Measurements from ENCODE around the gene RTTN.
A peak's percentile ranks its signal among the peaks of the same experiment; 100 is the strongest.
"Not testable (repeated sequence)": the region's sequence is repeated elsewhere in the genome, so short reads cannot be mapped to it uniquely, and the experiment has no call there.

The RTTN gene, protein sequence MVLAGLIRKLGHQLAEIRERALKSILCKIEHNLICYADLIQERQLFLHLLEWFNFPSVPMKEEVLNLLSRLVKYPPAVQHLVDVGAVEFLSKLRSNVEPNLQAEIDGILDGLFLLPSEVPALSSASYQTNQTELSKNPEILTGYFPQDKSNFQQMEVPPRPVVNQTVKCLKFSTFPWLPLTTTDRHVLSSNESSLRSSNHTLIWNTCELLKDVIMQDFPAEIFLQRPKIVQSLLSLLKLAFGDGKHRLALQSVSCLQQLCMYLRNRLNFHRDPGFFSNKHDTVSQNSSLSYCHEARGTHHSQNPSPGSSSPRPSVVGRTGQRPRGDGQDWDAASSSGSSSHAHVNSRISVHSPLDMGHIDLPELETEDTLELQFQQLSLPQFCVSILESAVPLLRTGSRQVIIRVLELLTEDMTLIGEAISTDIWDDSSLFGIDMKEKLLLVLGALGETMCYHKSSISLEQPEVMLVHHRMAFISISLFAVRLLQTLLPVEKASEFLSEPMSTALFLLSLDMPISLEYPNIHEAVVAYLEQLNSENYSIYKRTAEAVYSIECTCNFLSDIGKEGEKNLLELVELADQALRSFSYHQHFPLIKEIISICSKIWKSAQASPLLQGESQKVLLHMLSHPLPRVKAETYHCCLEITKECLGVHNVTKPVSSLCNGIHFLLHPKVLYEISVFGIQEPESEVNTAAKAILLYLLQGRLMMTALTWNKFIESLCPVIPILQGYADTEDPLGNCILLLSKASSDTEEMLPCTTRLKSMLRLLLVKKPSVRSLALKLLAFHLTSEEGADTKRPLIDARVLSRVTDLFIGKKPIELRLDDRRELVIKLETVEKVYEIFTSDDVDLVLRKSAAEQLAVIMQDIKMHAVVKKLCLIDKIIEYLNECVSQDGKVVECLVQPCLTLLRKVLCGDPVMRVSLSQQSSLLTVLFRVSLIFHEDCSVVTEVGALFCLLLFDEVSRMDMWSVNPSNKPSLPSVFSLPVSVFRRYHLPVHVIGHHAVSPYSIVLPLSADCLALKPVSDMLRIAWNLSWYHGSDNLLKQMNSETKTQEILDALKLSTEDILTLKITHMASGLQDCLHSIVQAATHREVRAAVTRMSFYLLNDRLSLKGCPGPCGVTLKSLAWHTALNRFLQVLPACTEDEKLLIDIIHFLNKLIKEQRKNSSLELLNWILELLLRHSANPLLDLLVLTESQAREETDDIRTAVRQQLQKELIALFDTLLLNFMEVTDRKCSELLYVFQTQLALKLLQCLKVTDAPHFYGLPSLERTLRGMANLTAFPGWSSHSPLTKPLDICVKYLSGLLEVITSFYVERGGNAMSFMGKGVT (N-terminal part only)

DNA sequence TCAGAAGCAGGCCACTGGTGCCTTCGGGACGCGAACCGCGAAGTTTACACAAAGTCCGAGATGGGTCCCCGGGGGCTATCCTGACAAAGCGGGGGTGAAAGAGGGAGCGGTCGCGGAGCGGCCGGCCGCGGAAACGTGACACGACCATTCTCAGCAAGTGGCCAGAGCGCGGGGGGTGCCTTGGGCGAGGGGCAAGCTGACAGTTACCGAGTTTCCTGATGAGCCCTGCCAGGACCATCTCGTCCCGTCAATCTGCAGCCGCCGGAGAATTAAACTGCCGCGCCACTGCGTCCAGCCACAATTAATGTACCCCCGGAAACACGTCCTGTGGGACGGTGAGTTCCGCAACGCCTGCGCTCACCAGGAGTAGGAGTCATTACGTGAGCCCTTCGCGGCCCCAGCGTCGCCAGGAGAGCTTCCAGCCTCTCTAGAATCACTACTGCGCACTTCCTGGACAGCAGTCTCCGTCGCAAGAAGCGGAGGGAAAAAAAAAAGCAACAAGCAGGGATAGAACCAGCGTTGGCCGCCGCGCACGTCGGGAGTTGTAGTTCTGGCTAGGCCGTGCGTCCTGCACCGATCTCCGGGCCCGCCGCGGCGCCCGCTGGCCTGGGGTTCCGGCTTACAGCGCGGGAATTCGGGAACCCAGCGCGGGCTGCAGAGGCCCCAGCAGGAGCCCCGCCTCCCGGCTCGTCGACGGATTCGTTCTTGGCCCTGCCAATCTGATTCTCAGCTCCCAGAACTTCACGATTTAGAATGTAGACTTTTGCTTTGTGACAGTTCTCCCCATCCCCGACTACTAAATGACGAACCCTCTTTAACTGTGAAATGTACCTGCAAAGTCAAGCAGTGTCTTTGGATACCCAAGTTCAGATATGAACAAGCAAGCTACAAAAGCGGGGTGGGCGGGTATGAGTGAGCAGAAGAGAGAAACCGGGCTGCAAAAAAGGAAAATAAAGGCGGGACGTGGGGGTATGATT is at the start of gene RTTN:
Gene RTTN (minus strand): TSS at position 267 of the 977 bp plus-strand sequence. CDS start 29 bp downstream, at position 238.
- DNase-seq (ENCODE audit: low read depth): peak; percentile 88

DNA sequence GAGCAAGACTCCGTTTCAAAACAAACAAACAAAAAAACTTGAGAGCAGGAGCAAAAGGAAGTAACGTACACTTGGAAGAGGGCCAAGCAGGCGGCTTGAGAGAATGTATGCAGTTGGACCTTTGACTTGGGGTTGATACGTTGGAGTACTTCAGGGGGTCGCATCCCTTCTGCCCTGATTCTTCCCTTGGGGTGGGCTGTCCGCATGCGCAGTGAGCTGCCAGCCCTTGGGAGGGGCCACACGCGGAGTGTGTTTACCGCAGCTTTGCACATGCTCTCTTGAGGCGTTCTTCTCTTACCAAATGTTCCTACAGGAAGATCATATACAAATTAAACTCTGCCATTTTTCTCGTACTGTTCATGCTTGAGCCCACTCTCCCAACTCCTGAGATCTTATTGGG is 45.3 kb upstream of the RTTN start:
- DNase-seq (ENCODE audit: low read depth): no peak

DNA sequence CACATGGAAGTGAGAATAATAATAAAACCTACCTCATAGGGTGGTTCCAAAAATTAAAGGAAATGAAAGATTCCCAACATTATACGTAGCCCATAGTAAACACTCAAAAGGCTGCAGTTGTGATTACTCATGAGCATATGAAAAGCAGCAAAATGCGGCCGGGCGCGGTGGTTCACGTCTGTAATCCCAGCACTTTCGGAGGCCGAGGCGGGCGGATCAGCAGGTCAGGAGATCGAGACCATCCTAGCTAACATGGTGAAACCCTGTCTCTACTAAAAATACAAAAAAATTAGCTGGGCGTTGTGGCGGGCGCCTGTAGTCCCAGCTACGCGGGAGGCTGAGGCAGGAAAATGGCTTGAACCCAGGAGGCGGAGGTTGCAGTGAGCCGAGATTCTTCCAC is 44.4 kb upstream of the RTTN start:
- not testable (repeated sequence) for DNase-seq (ENCODE audit: low read depth)

DNA sequence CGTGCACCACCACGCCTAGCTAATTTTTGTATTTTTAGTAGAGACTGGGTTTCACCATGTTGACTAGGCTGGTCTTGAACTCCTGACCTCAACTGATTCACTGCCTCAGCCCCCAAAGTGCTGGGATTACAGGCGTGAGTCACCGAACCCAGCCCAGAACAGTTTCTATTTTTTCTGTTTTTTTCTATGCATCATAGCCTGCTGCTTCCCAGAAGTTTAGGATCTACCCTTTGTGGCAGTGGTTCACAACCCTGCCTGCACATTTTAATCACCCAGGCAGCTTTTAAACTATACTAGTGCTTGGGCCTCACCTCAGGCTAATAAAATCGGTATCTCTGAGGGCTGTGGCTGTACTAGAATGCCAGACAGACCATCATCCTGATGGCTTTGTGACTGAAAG is 43.6 kb upstream of the RTTN start:
- no peak for DNase-seq (ENCODE audit: low read depth)

DNA sequence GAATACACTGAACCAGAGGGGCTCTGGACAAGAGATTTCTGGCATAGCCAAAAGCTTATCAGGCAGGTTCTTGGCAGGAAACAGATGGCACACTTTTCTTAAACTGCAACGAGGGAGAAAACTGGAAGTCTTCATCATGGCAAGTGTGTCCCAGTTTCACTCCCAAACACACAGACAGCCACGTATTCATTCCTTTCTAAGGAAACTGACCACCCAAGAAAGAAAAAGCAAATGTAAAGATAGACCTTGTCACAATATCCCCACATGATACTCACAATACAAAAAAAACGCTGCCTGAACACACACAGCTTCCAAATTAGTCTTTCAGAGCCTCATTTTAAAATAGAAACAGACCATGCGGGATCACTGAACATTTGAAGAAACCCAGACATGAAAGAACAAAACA is 40.6 kb upstream of the RTTN start:
- no peak for DNase-seq (ENCODE audit: low read depth)

DNA sequence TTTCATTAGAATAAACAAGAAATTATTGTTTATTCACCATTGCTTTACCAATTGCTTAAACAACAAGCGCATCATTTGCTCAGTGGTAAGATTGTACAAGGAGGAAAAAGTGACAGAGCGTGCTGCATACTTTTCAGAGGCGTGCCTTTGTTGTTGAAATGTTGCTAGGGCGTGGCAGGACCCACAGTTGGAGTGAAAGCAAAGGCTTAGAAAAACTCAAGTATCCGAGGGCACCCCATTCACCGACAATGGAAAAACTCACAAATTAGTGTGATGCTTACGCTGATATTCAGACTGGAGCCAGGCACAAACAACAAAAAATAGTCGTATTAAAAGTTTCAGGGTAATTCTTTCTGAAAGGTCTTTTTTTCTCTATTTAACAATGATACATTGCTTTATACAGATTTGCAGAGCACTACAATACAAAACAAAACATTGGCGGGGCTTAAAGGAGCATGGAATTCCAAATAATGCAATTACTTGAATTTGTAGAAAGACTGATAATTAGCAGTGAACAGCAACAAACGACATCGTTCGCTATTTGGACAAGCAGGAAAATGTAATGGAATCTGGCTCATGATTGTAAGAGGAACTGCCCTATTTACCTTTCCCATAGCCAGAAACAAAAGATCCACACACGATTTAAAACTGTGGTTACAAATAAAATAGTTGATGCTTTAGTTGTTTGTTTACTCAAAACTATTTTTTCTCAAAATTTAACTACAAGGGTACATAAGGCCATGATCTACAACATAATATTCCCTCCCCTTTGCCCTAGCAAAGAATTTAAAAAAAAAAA is 37.8 kb upstream of the RTTN start:
- DNase-seq (ENCODE audit: low read depth): no peak

DNA sequence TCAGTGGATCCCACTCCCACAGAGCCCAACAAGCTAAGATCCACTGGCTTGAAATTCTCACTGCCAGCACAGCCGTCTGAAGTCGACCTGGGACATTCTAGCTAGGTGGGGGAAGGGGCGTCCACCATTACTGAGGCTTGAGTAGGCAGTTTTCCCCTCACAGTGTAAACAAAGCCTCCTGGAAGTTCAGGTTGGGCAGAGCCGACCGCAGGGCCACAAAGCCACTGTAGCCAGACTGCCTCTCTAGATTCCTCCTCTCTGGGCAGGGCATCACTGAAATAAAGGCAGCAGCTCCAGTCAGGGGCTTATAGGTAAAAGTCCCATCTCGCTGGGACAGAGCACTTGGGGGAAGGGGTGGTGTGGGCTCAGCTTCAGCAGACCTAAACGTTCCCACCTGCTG is 31.4 kb upstream of the RTTN start:
- DNase-seq (ENCODE audit: low read depth): not testable (repeated sequence)

DNA sequence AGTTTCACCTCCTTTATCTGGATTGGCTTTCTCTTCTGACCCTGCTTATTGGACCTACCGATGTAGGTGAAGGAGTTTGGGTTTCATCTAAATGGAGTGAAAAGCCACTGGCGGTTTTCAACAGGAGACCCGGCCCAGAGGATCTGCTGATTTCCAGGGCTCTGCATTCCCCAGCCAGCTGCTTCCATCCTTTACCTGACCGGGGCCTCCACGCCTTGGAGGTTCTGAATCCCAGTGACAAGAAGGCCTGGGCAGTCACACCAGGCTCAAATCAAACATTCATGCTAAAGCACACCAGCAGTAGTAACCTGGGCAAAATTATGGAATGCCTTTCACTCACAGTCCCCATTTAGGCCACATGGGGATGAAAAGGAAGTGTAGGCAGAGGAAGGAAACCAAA is 30.0 kb upstream of the RTTN start:
- DNase-seq (ENCODE audit: low read depth): no peak

DNA sequence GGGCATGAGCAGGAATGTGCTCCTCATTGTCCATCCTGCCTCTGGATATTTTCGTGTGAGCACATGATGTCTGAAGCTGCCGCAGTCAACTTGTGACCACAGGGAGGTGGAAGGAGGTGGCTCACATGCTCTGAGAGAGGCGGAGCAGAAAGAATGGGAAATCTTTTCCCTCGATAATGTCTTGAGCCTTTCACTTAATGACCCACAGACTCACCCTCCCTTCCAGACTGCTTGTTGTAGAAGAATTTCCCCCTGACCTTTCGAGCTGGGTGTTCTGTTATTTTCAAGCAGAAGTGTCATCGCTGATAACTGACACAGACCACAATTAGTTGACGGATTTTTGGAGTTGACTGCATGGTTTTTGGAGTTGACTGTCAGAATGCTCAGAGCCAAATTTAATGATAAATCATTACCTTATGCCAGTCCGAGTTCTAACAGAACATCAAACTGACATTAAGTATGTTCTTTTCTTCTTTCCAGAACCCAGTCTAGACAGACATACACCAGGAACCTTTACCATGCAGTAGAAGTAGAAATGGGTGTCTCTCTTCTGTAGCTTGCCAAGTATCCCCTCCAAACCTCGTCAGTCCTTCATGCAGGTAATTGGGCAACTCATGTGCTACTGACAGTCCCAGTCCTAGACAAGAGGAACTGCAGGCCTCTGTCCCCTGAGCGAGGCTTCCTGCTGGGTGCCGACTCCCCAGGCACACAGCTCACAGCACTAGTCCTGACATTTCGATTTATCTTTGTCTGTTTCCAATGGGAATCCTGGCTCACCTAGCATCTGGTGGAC is 29.4 kb upstream of the RTTN start:
- DNase-seq (ENCODE audit: low read depth): no peak

DNA sequence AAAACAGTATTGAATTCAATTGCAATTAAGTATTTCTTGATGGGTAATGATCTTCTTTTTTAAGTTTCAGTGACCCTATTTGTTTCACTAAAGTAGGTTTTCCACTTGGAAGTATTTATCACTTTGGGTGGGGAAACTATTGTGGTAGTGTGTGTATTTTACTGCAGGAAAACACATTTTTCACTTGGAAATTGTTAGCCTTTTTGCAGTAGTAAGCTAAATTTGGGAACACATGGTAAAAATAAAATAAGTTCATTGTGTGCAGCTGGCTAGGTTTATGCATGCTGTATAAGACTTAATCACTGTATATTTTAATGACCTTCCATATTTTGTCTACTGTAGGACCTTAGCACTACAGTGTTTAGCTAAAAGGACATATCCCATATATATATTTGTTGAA is 28.5 kb upstream of the RTTN start:
- no peak for DNase-seq (ENCODE audit: low read depth)

DNA sequence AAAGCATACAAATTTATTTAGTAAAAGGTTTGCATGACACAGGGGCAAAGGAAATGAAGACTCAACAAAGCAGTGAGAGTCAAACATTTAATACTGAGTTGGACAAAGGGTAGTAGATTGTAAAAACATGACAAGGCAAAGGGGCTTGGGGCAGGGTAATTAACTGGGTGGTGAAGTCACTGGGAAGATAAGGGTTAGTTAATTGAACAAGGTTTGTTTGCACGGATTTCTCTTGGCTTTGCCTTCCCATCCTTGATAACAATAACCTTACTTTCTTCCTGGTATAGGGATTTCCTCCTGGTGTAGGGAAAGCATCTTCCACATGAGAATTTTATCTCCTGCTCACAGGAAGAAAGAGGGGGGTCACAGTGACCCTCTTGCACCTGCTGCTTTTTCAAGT is 26.8 kb upstream of the RTTN start:
- DNase-seq (ENCODE audit: low read depth): no peak

DNA sequence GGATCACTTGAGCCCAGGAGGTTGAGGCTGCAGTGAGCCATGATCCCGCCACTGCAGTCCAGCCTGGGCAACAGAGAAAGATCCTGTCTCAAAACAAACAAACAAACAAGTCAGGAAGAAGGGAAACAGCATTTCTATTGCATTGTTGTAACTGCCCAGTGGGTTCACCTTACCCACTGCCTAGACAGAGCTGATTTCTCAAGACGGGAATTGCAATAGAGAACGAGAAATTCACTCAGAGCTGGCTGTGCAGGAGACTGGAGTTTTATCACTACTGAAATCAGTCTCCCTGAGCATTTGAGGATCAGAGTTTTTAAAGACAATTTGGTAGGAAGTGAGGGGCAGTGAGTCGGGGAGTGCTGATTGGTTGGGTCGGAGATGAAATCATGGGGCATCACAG is 24.2 kb upstream of the RTTN start:
- DNase-seq (ENCODE audit: low read depth): no peak

DNA sequence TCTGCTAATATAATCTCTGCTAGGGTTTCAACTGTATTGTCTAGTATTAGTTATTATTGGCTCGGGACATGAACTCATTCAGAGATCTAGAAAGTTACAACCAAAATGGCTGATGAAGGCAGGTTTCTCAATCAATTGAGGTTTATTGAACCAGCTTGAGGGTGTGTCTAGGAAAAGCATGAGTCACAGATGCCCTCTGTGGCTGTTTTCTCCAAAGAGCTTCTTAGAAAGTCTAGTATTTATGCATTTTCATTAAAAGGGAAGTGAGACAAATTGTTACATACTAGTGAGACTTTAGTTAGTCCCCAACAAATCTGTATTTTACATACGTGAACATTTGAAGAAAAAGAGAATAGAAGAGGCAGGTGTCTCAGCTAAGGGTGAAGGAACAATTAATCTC is 23.0 kb upstream of the RTTN start:
- no peak for DNase-seq (ENCODE audit: low read depth)

DNA sequence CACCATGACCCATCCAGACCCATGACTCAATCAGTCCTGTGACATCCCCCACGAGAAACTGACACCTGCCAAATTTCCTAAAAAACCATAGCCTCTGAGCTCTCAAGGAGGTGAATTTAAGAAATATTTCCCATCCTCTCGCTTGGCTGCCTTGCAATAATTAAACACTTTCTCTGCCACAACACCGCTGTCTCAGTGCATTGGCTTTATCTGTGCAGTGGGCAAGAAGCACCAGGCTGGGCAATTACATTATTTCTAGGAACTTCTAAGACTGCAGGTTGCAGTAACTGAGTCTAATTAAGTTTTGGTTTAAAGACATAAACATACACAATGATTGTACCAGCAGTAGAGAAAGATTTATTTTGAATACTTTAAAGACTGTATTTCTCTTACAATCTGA is 22.0 kb upstream of the RTTN start:
- no peak for DNase-seq (ENCODE audit: low read depth)

DNA sequence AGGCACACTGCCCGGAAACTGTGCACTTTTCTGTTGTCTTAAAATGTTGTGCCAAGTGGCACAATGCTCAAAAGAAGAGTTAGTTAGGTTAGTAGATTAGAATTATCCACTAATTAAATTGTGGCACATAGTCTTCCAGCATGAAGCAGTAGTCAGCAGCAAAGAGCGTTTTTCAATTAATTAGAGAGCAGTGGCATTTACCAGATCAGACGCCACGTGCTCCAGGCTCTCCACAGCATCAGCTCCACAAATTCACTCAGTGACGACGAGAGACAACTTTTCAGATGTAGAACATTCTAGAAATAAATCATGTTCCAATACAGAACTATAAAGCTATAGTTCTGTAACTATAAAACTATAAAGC is 16.4 kb upstream of the RTTN start:
- no peak for DNase-seq (ENCODE audit: low read depth)

DNA sequence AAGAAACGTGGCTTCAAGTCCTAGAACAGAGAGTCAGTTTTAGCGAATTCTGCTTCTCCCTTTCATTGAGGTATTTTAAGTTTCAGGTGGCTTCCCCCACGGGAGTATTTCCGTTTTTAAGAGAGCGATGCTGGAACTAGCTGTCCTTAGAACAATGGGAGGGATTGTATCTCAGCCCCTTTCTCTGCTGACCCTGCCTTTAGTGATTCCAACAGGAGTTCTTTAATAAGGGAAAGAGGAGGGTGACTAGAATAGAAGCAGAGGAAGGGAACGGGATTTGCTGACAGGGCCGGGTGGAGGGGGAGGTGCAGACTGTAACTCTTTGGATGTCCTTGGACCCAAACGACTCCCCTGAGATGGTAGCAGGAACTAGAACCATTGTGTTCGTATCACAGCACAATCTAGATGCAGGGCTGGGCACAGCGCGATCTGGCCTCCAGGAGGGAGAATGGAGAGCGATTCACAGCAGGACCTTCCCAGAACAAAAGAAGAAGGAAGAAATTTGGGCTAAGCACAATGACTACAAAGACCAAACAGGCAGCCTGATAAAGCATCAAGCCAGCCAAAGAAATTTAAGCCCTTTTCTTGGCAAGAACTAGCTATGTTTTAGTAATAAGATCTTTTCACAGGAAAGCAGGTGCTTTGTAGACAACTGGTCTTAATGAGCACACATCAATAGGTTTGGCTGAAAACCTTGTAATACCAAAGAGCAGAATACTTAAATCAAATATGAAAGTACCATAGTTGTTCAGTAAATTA is 15.8 kb upstream of the RTTN start:
- DNase-seq (ENCODE audit: low read depth): no peak

DNA sequence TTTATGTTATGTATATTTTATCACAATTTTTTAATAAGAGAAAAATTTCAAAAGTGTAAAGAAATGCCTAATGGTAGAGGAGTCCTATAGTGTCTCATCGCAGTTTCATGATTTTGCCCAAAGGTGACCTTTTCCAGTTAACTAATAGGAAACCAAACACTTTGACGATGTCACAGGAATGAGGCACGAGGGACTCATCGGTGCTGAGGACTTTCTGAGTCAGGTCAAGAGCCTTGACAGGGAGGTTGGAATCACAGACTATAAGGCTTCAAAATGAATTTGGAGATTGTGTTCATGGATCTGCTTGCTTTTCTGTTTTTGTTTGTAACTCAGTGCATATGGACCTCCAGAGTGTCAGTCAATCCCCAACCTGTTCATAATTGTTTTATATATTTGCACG is 15.1 kb upstream of the RTTN start:
- DNase-seq (ENCODE audit: low read depth): no peak

DNA sequence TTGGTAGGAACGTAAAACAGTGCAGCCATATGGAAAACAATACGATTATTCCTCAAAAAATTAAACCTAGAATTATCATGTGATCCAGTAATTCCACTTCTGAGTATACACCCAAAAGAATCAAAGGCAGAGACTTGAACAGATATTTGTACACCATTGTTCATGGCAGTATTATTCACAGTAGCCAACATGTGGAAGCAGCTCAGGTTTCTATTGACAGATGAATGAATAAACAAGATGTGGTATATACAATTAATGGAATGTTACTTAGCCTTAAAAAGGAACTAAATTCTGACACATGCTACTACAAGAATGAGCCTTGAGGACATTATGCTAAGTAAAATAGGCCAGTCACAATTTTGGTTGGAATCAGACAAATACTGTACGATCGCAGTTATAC is 14.2 kb upstream of the RTTN start:
- no peak for DNase-seq (ENCODE audit: low read depth)

DNA sequence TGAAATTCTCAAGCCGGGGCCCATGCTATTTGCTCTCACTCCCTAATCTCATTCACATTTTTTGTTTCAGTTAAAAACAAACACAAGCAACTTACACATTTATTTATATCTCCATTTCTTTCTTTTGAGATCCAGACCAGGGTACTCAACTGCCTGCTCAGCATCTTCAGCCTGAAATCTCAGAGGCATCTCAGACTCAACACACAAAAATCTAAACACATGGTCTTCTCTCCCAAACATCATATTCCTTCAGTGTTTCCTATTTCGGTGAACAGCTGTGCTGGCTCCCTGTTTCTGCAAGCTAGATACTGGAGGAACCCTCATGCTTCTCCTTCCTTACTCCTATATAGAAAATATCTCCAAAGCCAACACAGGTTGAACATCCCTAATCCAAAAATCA is 11.3 kb upstream of the RTTN start:
- DNase-seq (ENCODE audit: low read depth): no peak

All from activated T-cell treated with anti-CD3 and anti-CD28 coated beads for 1 hour (primary cell).